Measurements from ENCODE around the gene ZNF639.

Gene ZNF639

GRCh38 chr3:179373938-179374337 lies 51.1 kb downstream of the ZNF639 start:
- TF ChIP-seq CREB1 (IDR thresholded peaks at IDR 0.05; ENCODE audit: low read depth) (no peak), TCF12 (IDR thresholded peaks at IDR 0.05; ENCODE audit: low read depth) (no peak), TAF1 (IDR thresholded peaks at IDR 0.05; ENCODE audit: low read depth) (no peak), TEAD4 (IDR thresholded peaks at IDR 0.05) (no peak), CEBPB (IDR thresholded peaks at IDR 0.05) (no peak), EP300 (IDR thresholded peaks at IDR 0.05; ENCODE audit: borderline replicate concordance) (no peak), FOXM1 (IDR thresholded peaks at IDR 0.05; ENCODE audit: borderline replicate concordance, low read depth) (no peak), ZBTB7A (IDR thresholded peaks at IDR 0.05; ENCODE audit: low read depth) (no peak)

- TF ChIP-seq NFIC (IDR thresholded peaks at IDR 0.05) (no peak), TEAD4 (IDR thresholded peaks at IDR 0.05) (no peak), EP300 (IDR thresholded peaks at IDR 0.05; ENCODE audit: borderline replicate concordance) (no peak), YY1 (IDR thresholded peaks at IDR 0.05; ENCODE audit: low read depth) (no peak), USF1 (IDR thresholded peaks at IDR 0.05) (no peak)
Measured at GRCh38 chr3:179375091-179375999, 52.5 kb downstream of the ZNF639 start.

- TF ChIP-seq TAF1 (IDR thresholded peaks at IDR 0.05; ENCODE audit: low read depth) (no peak), MAX (IDR thresholded peaks at IDR 0.05) (no peak), USF1 (IDR thresholded peaks at IDR 0.05) (no peak), YY1 (IDR thresholded peaks at IDR 0.05; ENCODE audit: low read depth) (no peak), ZBTB7A (IDR thresholded peaks at IDR 0.05; ENCODE audit: low read depth) (no peak), REST (IDR thresholded peaks at IDR 0.05; ENCODE audit: low read depth) (no peak)
Measured at GRCh38 chr3:179376474-179376873, 53.6 kb downstream of the ZNF639 start.

Data from Ishikawa (cell line).